HL-60 (cell line): ENCODE data around the gene EPB42.

ENCODE experiments used
- CTCF ChIP-seq: IDR thresholded peaks from one replicate; pipeline ENCODE4 v1.5.1; 2011; ENCODE audit warnings: low read length, control low read depth, inconsistent platforms; ENCODE audit not compliant: insufficient read depth
- REST ChIP-seq: IDR thresholded peaks from 2 replicates; pipeline ENCODE4 v1.6.1; 2012; ENCODE audit warnings: low read depth; ENCODE audit not compliant: insufficient replicate concordance

- TF ChIP-seq CTCF (no peak), REST (no peak)
Measured at GRCh38 chr15:43242616-43243015, 21.8 kb upstream of the EPB42 start.
